Measurements from ENCODE around the gene FAM240B. TPM values are rescaled to one million over a fixed set of nuclear protein-coding genes. Genes with fewer than 3 reads are reported as not detected.

The FAM240B gene
- total RNA-seq, 1 experiment from 2014 or later, result not detected

GRCh38 chr9:38659538-38659937 is 60.4 kb downstream of the FAM240B start:
- DNase-seq, result no peak
- Mint-ChIP-seq H3K36me3 (ENCODE audit: insufficient read depth in 1 of 3, low read depth in 3 of 3) (0 out of 7 replicates have a peak, but pooled peaks cover 0 to 2% (median 0%) of the 10 kb centered on the region in 3 experiments), H3K9me3 (no peaks in the 10 kb centered on the region), H3K27ac (no peak overlapping the region), H3K27me3 (ENCODE audit: low read depth) (no peaks in the 10 kb centered on the region), H3K4me1 (peaks cover 5 to 6% of the 10 kb centered on the region in 2 experiments), H3K4me3 (no peak overlapping the region)
- Histone ChIP-seq H4K20me1 (ENCODE audit: control insufficient read depth, insufficient read depth, insufficient read length) (no peaks in the 10 kb centered on the region), H3K27me3 (ENCODE audit: insufficient read depth, low read length) (no peaks in the 10 kb centered on the region), H3K4me2 (ENCODE audit: insufficient read depth, insufficient read length, low read length) (no peak overlapping the region), H2BK12ac (ENCODE audit: insufficient read length, low read depth, low read length) (no peak overlapping the region), H3K79me2 (ENCODE audit: insufficient read depth, low read length) (no peaks in the 10 kb centered on the region), H2AFZ (ENCODE audit: low read length) (no peak overlapping the region), H3K18ac (ENCODE audit: insufficient read length, low read depth, low read length) (no peak overlapping the region), H3K9ac (ENCODE audit: extremely low read depth, insufficient read length, low read length) (no peak overlapping the region), H3K23me2 (ENCODE audit: insufficient read length, low read depth, low read length, poor library complexity, severe bottlenecking) (no peaks in the 10 kb centered on the region), H4K5ac (ENCODE audit: insufficient read length, low read depth, low read length) (no peak overlapping the region), H2AK5ac (ENCODE audit: insufficient read length, low read length) (no peak overlapping the region), H2BK20ac (ENCODE audit: low read depth, low read length, poor library complexity, severe bottlenecking) (no peak overlapping the region), H3K79me1 (ENCODE audit: insufficient read depth, low read depth, low read length, poor library complexity, severe bottlenecking) (no peaks in the 10 kb centered on the region), H3K14ac (ENCODE audit: insufficient read depth, low read length) (no peak overlapping the region), H3K27ac (ENCODE audit: insufficient read length, low read depth, low read length) (no peak overlapping the region), H4K8ac (replicated peaks; ENCODE audit: insufficient read length, low read depth, low read length) (no peak overlapping the region), H3K9me3 (ENCODE audit: control insufficient read depth, low read depth, low read length) (no peaks in the 10 kb centered on the region), H2BK5ac (ENCODE audit: insufficient read length, low read length) (no peak overlapping the region), H3T11ph (ENCODE audit: low read length) (no peak overlapping the region), H3K4me1 (ENCODE audit: insufficient read depth, low read length) (no peaks in the 10 kb centered on the region), H4K91ac (ENCODE audit: insufficient read length, low read depth, low read length) (no peak overlapping the region), H2BK120ac (ENCODE audit: low read depth, low read length, poor library complexity, severe bottlenecking) (no peak overlapping the region), H3K23ac (ENCODE audit: insufficient read length, low read depth, low read length) (no peak overlapping the region), H3K4ac (ENCODE audit: low read depth, low read length) (no peak overlapping the region), H3K56ac (ENCODE audit: insufficient read length, low read depth, low read length) (no peak overlapping the region), H2BK15ac (ENCODE audit: low read depth, low read length) (no peak overlapping the region)
- TF ChIP-seq CTCF (conservative IDR thresholded peaks at IDR 0.05), result no peak
- no CpG with 5 or more reads among the region's 7 CpGs for WGBS (ENCODE audit: extremely low coverage, insufficient read length, low lambda C conversion rate)
